Activated CD4-positive, CD25-positive, alpha-beta regulatory T cell treated with anti-CD3 and anti-CD28 coated beads, Interleukin-2, amount 50 U/mL, for 72 hours (primary cell): Measurements from ENCODE around the gene C2CD2L.
"Not testable (repeated sequence)": the region's sequence is repeated elsewhere in the genome, so short reads cannot be mapped to it uniquely, and the experiment has no call there.

Source experiments
- DNase-seq: peaks from one replicate; pipeline ENCODE4 v3.0.0; 2021

The C2CD2L gene

GRCh38 chr11:119093942-119094815 lies 13.0 kb upstream of the C2CD2L start:
- DNase-seq, result no peak

DNA sequence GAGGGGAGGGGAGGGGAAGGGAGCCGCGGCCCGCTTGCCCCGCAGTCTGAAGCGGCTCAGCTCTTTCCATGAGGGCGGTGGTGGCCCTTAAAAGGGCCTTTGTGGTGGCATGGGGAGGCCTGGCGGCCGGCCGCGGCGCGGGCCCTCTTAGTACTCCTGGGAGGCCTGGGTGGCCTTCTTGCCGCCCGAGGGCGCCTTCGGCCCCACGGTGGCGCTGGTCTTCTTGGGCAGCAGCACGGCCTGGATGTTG lies 12.4 kb upstream of the C2CD2L start:
- DNase-seq, result peak; percentile 72

GRCh38 chr11:119095066-119095880 lies 11.9 kb upstream of the C2CD2L start:
- peak; percentile 99 for DNase-seq

GRCh38 chr11:119099711-119100110 lies 7.4 kb upstream of the C2CD2L start:
- no peak for DNase-seq

GRCh38 chr11:119100246-119100970 lies 6.7 kb upstream of the C2CD2L start:
- DNase-seq, result no peak

DNA sequence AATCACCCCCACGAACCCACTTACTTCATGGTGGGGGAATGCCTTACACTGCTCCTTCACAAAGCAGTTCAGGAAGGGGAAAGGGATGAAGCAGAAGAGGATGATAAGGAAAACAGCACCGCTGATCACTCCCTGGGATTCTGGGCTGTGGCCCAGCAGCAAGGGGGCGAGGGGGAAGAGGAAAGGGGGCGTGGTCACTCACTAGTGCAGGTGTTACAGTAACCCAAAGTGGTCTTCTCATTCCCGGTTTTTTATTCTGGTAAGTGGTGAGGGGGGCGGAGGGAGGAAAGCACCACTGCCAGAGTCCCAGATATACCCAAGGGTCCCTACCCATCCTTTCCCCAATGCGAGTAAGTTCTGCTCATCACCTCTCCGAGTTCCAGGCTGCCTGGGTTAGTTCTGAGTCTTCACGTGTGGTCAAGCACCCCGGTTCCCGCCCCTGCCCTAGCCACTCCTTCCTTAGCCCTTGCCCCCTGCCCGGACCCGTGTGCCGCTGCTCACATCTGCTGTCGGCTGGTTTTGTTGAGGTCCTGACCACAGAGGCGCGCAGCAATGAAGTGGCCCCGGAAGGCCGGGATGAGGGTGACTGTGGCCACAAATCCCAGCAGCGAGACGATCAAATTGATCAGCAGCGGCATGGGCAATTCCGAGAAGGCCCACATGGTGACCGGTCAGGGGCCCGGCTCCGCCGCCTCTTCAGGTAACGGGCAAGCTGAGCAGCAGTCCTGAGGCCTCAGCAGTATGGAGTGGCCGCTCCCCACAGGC lies 6.0 kb upstream of the C2CD2L start:
- DNase-seq, result no peak

- peak; percentile 80 for DNase-seq
Observed at GRCh38 chr11:119101759-119102423, 5.3 kb upstream of the C2CD2L start, which contains the start of gene DPAGT1. TSS of gene DPAGT1 (minus strand) at chr11:119101853. CDS start at chr11:119101655, 198 bp downstream.

DNA sequence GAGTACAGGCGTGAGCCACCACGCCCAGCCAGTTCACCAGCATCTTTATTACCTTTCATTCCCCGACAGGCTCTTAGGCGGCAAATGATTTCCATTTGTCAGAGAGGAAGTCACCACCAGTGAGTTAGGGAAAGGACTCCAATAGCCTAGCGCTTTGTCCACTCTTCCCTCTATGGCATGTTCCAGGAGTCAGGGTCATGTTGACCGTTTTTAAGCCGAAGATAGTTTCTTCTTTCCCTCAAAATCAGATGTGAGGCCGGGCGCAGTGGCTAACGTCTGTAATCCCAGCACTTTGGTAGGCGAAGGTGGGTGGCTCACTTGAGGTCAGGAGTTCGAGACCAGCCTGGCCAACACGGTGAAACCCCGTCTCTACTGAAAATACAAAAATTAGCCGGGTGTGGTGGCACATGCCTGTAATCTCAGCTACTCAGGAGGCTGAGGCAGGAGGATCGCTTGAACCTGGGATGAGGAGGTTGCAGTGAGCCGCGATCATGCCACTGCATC lies 3.9 kb upstream of the C2CD2L start:
- not testable (repeated sequence) for DNase-seq

- DNase-seq, result no peak
Observed at GRCh38 chr11:119103793-119104192, 3.4 kb upstream of the C2CD2L start.

- DNase-seq, result no peak
Observed at GRCh38 chr11:119107538-119108145, 498 bp downstream of the C2CD2L start.

DNA sequence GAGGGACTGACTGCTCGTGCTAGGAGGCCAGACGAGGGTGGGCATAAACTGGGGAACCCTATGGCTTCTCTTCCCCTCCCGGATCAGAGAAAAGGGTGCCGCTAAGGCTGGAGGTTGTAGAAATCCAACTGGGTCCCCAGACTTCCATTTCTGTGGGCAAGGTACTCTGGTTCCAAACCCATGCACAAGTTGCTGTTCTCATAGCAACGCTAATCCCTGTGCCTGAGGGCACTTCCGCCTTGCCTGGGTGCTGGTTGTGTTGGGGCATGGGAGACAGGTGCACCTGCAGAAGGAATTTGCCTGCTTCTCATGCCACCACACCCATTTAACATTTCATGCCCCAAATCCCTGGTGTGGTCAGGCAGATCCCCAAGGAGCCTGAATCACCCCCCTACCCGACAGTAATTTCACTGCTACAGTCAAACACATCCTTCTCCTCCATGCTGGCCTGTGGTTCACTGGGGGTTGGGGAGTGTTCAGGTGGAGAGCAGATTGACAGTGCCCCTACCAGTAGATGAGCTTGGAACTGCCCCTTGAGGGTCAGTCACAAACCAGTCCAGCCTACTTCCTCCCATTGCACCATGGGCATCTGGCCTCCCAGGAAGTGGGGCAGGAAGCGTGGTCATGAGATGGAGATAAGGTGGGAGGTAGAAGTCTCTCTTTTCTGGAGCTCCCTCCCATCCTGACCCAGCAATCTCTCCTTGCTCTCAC lies 1.2 kb downstream of the C2CD2L start:
- peak; percentile 46 for DNase-seq

DNA sequence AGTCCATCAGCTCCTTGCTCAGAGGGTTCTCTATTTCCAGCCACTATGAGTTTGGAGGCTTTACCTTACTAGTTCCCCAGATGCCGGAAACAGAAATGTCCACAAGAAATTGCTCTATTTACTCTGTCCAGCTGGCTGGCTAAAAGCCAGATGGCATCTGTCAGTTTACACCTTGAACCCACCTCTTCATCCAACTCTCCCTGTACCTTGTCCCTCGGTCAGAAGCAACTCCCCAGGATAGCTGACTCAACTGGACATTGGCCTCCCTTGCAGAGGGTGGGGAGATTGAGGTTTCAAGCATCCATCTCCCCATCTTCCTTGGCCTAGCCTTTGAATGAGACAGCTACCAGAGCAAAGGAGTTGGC lies 1.7 kb downstream of the C2CD2L start:
- no peak for DNase-seq

- no peak for DNase-seq
Observed at GRCh38 chr11:119109843-119110242, 2.7 kb downstream of the C2CD2L start.

DNA sequence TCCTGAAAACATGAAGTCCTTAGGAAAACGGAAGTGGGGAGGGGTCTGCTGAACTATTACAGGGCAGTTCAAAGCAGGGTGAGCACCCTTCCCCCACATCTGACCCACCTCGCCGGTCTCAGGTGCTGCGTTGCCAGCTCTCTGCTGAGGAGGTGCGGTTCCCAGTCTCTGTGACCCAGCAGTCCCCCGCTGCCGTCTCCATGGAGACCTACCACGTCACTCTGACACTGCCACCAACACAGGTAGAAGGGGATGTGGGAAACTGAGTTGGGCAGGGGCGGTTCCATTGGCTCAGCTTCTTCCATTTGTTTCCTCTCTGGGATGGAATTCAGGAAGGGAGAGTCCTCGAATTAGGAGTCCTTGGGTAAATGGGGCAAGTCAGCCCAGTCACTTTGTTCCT lies 3.3 kb downstream of the C2CD2L start:
- DNase-seq, result no peak

GRCh38 chr11:119111361-119111925 lies 4.3 kb downstream of the C2CD2L start:
- DNase-seq, result no peak

GRCh38 chr11:119112314-119113020 lies 5.3 kb downstream of the C2CD2L start:
- no peak for DNase-seq

DNA sequence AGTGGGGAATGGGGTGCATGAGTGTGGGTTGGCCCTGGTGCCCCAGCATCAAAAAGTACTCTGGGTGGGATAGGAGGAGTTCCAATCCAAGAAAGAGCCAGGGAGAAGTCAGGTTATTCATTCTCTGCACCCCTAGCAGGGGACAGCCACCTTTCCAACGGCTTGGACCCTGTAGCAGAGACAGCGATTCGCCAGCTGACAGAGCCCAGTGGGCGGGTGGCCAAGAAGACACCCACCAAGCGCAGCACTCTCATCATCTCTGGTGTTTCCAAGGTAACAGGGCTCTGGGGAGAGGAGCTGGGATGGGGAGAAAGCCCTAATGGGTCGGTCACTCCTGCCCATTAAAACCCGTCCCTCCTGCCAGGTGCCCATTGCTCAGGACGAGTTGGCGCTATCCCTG lies 6.6 kb downstream of the C2CD2L start:
- no peak for DNase-seq

GRCh38 chr11:119114351-119114750 lies 7.2 kb downstream of the C2CD2L start:
- DNase-seq, result no peak

DNA sequence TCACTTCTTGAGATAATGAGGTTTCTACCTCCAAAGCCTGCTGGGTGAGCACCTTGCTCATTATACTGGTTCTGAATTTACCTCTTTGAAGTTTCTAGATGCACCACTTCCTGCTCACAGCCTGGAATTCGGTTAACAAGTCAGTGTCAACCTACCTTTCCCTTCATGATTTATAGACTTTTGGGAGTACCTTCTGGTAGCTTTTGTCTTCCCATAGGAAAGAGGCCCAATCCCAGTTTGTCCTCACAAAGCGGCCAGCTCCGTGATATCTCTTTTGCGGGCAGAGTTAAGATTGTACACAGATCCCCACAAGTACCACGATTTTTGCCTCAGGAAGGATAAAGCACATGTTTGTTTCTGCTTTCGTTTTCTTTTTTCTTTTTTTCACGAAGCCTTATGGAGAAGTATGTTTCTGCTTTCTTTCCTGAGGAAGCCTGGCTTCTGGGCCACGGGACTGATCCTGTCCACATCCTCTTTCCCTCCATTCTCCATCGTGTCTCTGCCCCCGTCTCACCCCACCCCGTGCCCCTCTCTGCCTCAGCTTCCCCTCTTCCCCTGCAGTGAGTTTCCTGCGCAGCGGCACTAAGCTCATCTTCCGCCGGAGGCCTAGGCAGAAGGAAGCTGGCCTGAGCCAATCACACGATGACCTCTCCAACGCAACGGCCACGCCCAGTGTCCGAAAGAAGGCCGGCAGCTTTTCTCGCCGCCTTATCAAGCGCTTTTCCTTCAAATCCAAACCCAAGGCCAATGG lies 8.5 kb downstream of the C2CD2L start:
- DNase-seq, result no peak
